Smooth muscle cell of the brain vasculature (primary cell): ENCODE measurements around the gene ZMIZ2.
"Not testable (repeated sequence)": the region's sequence is repeated elsewhere in the genome, so short reads cannot be mapped to it uniquely, and the experiment has no call there.

Source experiments
- DNase-seq: peaks from one replicate; pipeline ENCODE4 v3.0.0-alpha.2; 2012; ENCODE audit warnings: low read depth, low spot score

ZMIZ2 gene

DNA sequence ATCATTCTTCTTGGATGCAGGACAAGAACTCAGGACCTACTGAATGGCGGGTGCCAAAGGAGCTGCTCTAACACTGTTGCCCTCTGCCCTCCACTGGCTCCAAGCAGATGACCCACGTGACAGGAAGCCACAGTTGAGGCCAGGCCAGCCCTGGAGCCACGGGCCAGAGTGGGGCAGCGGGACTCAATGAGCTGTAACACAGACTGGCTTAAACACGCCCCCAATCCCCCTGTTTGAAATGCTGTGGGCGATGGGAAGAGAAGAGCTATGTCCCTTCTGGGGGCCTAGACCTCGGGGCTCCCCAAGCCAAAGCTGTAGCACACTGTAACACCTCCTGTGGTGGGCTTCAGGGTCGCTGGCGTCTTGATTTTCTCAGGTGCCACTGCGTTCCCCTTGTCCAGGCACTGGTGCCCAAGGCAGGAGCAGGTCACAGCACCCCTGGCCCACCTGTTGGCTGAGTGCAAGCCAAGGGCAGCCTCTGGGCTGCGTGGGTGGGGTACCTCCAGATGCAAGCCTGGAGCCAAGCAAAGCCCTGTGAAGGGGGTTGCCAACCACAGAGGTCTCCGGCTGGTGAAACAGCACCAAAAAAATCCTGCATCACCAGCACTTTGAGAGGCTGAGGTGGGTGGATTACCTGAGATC is 18.6 kb upstream of the ZMIZ2 start:
- DNase-seq = no peak

DNA sequence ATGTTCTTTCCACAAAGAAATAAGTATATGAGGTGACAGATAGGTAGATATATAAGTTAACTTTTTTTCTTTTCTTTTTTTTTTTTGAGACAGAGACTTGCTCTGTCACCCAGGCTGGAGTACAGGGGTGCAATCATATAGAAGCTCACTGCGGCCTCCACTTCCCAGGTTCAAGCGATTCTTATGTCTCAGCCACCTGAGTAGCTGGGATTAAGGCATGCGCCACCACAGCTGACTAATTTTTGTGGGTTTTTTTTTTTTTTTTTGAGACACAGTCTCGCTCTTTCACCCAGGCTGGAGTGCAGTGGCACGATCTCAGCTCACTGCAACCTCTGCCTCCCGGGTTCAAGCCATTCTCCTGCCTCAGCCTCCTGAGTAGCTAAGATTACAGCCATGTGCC is 15.7 kb upstream of the ZMIZ2 start:
- not testable (repeated sequence) for DNase-seq

DNA sequence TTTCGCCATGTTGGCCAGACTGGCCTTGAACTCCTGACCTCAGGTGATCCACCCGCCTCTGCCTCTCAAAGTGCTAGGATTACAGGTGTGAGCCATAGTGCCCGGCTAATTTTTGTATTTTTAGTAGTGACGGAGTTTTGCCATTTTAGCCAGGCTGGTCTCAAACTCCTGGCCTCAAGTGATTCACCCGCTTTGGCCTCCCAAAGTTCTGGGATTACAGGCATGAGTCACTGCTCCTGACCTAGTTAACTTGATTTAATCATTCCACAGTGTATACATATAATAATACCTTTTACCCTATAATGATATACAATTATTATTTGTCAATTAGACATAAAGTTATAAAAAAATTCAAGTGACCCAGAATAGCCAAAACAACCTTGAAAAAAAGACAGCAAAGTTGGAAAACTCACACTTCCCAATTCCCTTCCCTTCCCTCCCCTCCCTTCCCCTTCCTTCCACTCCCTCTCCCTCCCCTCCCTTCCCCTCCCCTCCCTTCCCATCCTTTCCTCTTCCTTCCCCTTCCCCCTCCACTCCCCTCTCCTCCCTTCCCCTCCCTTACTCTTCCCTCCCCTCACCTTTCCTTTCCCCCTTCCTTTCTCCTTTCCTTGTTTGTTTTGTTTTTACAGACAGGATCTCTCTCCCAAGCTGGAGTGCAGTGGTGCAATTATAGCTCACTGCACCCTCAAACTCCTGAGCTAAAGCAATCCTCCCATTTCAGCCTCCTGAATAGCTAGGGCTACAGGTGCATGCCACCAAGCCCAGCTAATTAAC is 14.8 kb upstream of the ZMIZ2 start:
- no peak for DNase-seq

DNA sequence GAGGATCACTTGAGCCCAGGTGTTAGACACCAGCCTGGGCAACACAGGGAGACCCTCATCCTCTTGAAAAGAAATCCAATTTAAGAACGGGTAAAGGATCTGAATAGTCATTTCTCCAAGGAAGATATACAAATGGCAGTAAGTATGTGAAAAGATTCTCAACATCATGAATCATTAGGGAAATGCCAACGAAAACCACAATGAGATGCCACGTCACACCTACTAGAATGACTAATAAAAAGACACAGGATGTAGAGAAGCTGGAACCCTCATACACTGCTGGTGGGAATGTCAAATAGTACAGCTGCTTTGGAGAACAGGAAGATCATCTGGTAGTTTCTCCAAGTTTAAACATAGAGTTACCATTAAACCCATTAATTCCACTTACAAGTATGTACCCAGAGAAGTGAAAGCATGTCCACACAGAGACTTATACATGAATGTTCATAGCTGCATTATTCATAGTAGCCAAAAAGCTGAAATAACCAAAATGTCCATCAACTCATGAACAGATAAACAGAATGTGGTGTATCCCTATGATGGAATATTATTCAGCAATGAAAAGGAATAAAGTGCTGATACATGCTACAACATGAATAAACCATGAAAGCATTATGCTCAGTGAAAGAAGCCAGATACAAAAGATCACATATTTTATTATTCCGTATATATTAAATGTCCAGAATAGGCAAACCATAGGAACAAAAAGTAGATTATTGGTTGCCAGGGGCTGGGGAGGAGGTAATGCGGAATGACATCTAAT is 13.1 kb upstream of the ZMIZ2 start:
- DNase-seq = peak; percentile 79

DNA sequence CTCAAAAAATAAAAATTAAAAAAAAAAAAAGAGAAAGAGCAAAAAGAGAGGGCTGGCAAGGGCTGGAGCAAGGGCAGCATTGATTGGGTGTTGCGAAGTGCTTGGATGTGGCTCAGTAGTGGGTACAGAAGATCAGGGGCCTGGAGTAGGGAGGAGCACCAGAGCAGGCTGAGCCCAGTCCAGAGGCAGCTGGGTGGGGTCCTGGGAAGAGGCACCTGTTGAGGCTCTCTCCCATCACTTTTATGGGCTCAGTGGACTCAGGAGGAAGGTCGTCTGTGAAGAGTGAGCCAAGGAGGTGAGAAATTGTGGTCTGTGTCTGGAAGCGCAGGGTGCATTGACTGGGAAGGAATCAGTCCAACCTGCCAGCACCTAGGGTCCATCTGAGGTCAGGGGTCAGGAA is 11.8 kb upstream of the ZMIZ2 start:
- no peak for DNase-seq

DNA sequence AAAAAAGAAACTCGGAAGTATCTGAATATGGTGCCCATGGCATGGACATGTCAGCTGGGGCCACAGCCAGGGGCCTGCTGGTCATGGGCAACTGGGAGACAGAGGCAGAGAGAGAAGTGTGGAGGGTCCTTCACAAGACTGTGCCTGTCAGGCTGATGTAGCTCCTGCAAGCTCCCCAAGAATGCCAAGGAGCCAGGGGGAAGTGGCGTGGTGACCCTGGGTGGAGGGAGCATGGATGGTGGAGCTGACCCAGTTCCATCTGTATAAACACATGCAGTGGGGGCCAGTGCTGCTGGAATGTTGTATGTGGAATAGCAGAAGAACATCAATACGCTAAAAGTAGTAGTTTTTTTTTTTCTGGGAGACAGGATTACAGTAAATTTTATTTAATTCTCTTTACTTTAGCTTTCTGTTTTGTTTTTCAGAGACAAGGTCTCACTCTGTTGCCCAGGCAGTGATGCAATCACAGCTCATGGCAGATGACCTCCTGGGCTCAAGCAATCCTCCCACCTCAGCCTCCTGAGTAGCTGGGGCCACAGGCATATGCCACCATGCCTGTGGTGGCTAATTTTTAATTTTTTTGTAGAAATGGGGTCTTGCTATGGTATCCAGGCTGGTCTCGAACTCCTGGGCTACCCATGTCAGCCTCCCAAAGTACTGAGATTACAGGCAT is 10.5 kb upstream of the ZMIZ2 start:
- no peak for DNase-seq

DNA sequence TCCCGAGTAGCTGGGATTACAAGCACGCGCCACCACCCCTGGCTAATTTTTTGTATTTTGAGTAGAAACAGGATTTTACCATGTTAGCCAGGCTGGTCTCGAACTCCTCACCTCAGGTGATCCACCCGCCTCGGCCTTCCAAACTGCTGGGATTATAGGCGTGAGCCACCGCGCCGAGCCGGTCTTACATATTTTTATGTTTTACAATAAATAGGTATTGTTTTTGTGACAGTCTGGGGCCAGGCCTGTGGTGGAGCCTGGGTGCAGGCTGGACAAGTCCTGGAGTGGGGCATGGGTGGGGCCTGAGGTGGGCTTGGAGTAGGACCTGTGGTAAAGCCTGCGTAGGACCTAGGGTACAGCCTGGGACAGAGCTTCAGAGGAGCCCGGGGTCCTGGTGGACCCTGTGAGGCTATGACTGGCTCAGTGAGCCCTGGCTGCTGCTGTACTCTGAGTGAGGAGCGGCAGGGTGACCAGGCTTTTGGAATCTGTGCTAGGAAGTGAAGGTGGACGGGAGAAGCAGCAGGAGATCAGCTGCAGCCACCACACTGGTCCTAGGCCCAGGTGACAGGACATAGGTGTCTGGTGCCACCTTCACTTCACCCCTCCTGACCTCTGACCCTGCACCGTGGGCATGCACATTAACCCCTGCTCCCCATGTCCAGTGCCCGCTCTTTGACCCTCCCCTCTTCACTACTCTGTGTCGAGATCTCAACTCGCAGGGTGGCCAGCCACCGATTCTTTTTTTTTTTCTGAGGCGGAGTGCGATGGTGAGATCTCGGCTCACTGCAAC is 9.6 kb upstream of the ZMIZ2 start:
- no peak for DNase-seq

DNA sequence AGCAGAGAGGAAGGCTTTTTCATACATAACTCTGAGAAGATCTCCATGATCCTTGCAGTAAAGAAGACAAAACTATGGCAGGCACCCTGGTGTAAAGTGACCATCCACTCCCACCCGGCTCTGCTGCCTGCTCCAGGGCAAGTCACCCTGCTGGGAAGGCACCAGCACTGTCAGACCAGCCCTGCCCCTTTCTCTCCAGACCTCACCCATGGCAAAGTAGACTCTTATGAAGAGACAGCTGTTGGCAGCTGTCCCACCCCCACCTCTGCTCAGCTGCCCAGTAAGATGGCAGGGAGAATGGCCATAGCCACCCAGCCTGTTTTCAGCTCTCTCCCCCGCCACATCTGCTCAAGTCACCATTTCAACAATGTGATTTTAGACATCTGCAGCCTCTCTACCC is 8.6 kb upstream of the ZMIZ2 start:
- DNase-seq = no peak

DNA sequence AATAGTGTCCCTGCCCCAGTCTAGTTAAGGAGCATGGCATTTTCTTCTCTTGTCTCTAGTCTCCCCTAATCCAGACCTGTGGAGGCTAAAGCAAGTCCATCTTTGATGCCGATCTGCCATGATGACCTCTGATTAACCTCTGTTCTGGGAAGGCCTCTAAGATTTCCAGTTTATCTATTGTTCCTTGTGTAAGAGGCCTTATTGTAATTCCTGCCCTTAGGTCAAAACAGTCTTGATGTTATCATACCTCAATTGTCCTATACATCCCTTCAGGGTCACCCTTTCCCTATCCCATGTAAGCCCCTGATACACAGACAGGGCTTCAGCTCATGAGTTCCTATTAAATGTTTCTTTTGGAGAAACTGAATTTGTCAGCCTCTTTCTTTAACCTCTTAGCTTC is 4.9 kb upstream of the ZMIZ2 start:
- no peak for DNase-seq

DNA sequence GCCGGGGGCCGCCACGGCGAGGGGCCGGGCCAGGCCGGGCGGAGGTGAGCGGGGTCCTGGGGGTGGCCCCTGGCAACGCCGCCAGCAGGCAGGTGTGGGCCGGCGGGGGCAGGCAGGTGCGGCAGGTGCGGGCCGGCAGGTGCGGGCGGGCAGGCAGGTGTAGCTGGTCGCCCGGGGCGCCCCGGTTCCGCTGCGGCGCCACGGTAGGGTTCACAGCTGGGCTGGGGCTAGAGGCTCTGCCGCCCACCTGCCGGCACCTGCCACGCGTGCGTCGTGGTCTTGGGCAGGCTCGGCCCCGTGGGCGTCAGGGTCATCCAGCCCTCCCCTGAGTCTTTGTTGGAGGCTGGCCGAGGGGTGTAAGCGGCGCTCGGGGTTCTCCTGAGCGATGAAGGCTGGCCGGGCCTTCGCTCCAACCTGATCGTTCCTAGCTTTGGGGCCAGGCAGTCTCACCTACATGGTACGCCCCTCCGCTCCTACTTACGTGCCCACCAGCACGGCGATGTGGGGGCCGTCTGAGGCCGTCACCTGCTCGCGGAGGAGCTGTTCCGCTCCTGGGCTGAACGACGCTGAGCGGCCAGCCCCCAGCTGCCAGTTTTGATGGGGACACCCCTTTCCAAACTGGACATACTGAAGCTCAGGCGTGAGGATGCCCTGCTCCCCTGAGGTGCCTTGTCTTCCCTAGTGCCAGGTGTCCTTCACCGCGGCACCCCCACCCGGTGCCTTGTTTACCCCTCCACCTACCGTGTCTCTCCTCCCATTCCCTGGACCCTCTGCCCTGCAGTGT is 493 bp downstream of the ZMIZ2 start:
- DNase-seq = no peak

DNA sequence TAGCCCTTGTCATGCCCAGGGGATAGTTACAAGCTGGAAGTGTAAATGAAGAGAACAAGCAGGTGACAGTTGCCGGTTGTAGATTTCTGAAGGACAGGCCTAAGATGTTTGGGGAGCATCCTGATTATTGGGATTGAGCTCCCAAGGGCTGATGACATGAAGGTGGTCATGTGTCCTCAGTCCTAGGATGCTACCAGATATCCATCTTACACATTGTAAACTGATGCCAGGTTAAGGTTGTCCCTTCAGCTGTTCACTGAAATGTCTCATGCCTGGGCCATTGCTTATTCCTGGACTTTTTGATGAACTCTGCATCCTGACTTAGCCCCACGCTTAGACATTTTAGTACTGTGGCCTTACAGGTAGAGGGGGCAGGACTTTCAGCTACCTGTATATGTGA is 1.3 kb downstream of the ZMIZ2 start:
- no peak for DNase-seq

DNA sequence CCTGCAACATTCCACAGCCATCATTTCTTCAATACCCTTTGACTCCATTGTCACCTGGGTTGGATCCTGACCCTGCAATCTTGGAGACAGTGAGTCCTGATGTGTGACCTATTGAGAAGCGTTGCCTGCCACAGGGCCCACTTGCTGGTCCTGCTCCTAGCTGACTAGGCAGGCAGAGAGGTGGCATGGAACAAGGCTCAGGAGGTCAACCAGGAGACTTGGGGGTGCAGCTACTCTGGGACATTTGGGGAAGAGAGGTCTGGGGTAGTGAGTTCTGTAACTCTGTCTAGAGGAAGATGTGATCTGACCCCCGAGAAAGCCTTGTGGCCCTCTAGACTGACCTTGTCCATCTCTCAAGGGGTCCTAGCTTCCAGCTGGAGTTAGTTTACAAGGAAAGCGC is 1.8 kb downstream of the ZMIZ2 start:
- DNase-seq = no peak

DNA sequence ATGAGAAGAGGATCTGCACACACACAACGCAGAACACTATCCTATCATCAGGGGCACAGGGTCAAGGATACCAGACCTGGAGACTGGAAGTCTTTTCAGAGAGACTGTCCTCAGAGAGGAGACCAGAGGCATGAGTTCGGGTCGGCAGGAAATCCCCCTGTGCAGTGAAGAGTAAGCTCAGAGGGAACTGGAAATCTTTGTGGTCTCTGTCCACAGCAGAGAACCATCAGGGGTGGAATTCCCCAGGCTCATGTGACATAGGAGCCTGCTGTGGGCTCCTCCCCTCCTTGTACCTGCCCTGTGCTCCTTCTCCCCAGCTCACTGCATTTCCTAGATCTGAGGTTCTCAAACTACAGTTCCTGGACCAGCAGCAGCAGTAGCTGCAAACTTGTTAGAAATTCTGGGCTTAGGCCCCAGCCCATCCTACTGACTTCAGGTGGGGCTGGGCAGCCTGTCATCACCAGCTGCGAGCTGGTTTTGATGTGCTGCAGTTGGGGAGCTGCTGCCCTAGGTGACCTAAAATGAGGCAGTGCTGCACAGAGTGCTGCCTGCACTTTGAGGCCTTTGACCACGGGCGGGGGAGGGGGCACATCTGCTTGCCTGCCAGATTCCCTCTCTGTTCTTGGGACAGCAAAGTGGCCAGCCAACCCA is 2.4 kb downstream of the ZMIZ2 start:
- DNase-seq = no peak

DNA sequence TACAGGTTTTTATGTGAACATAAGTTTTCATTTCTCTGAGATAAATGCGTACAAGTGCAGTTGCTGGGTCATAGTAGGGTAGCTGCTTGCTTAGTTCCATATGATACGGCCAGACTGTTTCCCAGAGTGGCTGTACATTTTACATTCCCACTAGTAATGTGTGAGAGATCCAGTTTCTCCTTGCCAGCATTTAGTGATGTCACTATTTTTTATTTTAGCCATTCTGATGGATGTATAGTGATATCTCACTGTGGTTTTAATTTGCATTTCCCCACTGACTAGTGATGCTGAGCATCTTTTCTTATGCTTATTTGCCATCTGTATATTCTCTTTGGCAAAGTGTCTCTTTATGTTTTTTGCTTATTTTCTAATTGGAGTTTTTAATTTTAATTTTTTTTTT is 4.2 kb downstream of the ZMIZ2 start:
- DNase-seq = no peak

DNA sequence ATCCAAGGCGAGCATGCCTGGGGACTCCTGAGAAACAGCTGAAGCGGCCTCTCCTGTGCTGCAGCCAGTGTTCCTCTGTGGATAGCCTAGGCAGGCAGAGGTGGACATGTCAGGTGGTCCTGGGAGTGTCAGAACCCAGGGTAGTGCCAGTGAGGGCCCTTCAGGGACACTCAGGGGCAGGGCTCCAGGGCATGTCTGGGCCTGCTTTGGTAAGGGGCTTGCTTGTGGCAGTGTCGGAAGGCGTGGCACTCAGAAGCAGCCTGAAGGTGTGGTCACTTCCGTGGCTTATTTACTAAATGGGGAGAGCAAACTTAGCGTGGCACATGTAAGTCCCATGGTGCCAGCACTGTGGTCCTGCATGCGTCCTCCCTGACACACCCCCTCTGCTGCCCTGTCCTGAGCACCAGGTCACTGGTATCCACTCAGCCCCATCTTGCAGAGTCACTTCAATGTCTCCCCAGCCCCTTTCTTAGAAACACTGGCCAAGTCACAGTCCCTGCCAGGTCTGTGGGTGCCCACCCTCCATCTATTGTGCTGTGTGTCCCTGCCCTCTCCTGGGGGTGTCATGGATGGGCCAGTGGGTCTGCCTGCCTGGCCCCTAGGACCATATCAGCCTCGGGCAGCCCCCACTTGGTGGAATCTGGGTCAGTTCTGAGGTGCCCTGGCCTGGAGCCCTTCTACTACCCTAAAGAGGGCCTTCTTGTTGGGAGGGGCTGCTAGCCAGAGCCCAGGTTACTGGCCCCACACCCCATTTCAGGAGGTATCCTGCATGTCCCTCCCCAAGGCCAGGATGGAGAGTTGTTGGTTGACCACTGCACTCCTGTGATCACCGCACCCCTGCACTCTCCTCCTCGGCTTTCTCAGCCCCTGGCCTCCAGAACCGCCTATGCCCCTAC is 6.4 kb downstream of the ZMIZ2 start:
- no peak for DNase-seq

DNA sequence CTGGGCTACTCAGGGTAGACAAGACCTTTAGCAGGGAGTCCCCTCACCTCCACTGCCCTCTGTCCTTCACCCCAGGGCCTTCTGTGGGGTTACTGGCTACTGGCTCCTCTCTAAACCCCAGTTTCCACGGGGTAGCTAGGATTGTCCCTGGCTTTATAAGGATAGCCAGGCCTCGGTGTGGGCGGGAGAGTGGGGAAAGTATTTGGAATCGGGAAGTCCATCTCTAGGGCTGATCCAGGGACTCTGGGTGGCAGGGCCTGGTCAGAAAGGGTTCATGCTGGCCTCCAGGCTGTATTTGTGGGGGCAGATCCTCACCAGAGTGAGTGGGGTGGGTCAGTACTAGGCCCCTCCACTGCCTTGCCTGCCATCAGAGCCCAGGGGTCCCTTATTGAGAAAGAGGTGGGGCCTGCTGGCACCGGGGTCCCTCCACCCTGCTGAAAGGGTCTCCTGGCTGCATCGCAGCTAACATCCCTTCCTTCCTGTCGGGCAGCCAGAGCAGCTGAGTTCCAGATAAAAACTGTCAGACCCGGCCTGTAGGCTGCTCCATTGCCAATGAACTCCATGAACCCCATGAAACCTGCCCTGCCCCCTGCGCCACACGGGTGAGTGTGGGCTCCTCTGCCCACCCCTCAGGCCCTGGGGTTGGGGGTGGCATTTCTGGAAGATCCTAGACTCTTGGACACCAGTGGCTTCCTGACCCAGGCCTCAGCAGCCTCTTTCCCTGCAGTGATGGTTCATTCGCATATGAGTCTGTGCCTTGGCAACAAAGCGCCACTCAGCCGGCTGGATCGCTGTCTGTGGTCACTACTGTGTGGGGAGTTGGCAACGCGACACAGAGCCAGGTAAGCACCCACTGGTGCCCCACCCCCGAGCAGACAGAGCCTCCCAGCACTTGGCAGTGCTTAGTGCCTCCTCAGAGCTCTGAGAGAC is 7.3 kb downstream of the ZMIZ2 start:
- DNase-seq = no peak

DNA sequence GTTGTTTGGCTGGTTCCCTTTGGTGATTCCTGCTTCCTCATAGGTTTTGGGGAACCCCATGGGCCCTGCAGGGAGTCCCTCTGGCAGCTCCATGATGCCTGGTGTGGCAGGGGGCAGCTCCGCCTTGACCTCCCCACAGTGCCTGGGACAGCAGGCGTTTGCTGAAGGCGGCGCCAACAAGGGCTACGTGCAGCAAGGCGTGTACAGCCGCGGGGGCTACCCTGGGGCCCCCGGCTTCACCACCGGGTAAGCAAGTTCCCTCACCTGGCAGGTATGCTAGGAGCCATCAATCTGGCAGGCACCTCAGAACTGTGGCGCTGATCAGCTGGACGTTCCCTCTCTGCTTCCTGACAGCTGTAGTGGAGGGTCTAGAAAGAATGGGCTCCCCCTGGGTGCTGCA is 8.3 kb downstream of the ZMIZ2 start:
- no peak for DNase-seq

DNA sequence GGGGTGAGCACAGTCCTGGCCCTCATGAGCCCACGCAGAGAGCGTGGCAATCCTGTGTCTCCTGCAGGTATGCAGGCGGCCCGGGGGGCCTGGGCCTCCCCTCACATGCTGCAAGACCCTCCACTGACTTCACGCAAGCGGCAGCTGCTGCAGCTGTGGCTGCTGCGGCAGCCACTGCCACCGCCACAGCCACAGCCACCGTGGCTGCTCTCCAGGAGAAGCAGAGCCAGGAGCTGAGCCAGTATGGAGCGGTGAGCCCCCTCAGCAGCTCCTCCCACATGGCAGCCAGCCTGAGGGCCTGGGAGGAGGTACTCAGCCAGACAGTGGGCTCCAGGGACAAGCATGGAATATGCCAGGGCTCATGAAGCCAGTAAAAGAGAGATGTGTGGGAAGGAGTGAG is 8.7 kb downstream of the ZMIZ2 start:
- DNase-seq = no peak
